LNCAP (cell line): Measurements from ENCODE around the gene NFATC2.

Source experiments
- CTCF ChIP-seq: fragments of 450-650 bp; IDR thresholded peaks from 2 replicates; pipeline ENCODE4 v1.5.1; 2017; ENCODE audit warnings: mild to moderate bottlenecking

The NFATC2 gene

GRCh38 chr20:51360451-51361201 lies 181.9 kb downstream of the NFATC2 start:
- TF ChIP-seq CTCF = no peak

GRCh38 chr20:51359947-51360346 lies 182.6 kb downstream of the NFATC2 start:
- no peak for TF ChIP-seq CTCF

GRCh38 chr20:51359401-51359800 lies 183.1 kb downstream of the NFATC2 start:
- no peak for TF ChIP-seq CTCF

- no peak for TF ChIP-seq CTCF
Observed at GRCh38 chr20:51358032-51358724, 184.3 kb downstream of the NFATC2 start.

- no peak for TF ChIP-seq CTCF
Observed at GRCh38 chr20:51357543-51357942, 185.0 kb downstream of the NFATC2 start.

- no peak for TF ChIP-seq CTCF
Observed at GRCh38 chr20:51356871-51357270, 185.6 kb downstream of the NFATC2 start.

GRCh38 chr20:51354769-51355319 lies 187.7 kb downstream of the NFATC2 start:
- TF ChIP-seq CTCF = no peak
